ENCODE data around the gene TOR4A. TPM values are rescaled to one million over a fixed set of nuclear protein-coding genes. Genes with fewer than 3 reads are reported as not detected.
A peak's percentile ranks its signal among the peaks of the same experiment; 100 is the strongest.

Gene TOR4A
- 1.2 and 1.9 TPM in 2 replicates for total RNA-seq
- long read RNA-seq, partial matches to known transcripts: 0 of 1 reads
- long read RNA-seq, other reads (novel, unspliced or antisense): 1 of 1 reads

DNA sequence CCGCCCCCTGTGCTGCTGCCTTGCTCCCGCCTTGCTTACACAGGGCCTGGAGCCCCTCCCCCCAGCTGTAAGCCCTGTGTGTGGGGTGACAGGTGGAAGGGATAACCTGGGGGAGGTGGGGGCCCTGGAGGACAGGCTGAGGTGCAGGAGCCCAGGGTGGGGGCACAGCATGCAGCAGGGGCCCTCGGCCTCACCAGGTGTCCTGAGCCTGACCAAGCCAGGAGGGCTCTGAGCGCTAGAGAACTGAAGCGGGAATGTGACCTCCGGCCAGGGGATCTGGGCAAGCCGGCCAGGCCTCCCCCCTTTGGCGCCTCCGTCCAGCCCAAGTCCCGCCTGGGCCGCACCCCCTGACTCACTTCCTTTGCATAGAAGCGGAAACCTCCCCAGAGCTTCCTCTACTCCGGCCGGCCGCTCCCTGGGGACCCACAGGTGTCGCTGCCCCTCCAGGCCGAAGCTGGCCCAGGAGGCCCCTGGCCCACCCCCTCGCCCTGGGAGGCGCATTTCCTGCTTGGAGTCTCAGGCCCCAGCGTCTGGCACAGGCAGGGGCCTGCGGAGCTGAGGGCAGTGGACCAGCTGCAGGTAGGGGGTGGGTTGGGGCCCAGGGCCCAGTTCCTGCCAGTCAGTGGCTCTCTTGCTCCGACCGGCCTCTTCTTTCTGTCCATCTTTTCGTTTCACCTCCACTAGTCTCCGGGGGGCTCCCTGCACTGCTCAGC is at the start of gene TOR4A:
Gene TOR4A (plus strand): TSS at position 398 of the 713 bp plus-strand sequence. CDS start 964 bp downstream, outside the sequence.
- peaks cover 26% of the 10 kb centered on the region for H3K4me1 Mint-ChIP-seq (ENCODE audit: unreplicated experiment)
- peak within 1 kb of the TSS; percentile 53 for H3K4me3 Mint-ChIP-seq (ENCODE audit: unreplicated experiment)
- DNase-seq (ENCODE audit: extremely low spot score, unreplicated experiment): no peak
- no peaks in the 10 kb centered on the region for H3K27me3 Mint-ChIP-seq (ENCODE audit: unreplicated experiment)
- peak within 1 kb of the TSS; percentile 92 for H3K27ac Mint-ChIP-seq (ENCODE audit: unreplicated experiment)
- TF ChIP-seq, protein P1, sequence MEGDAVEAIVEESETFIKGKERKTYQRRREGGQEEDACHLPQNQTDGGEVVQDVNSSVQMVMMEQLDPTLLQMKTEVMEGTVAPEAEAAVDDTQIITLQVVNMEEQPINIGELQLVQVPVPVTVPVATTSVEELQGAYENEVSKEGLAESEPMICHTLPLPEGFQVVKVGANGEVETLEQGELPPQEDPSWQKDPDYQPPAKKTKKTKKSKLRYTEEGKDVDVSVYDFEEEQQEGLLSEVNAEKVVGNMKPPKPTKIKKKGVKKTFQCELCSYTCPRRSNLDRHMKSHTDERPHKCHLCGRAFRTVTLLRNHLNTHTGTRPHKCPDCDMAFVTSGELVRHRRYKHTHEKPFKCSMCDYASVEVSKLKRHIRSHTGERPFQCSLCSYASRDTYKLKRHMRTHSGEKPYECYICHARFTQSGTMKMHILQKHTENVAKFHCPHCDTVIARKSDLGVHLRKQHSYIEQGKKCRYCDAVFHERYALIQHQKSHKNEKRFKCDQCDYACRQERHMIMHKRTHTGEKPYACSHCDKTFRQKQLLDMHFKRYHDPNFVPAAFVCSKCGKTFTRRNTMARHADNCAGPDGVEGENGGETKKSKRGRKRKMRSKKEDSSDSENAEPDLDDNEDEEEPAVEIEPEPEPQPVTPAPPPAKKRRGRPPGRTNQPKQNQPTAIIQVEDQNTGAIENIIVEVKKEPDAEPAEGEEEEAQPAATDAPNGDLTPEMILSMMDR (IDR thresholded peaks at IDR 0.05): no peak
- H3K9me3 Mint-ChIP-seq (ENCODE audit: unreplicated experiment): no peaks in the 10 kb centered on the region
- peaks cover 3% of the 10 kb centered on the region for H3K36me3 Mint-ChIP-seq (ENCODE audit: unreplicated experiment)

DNA sequence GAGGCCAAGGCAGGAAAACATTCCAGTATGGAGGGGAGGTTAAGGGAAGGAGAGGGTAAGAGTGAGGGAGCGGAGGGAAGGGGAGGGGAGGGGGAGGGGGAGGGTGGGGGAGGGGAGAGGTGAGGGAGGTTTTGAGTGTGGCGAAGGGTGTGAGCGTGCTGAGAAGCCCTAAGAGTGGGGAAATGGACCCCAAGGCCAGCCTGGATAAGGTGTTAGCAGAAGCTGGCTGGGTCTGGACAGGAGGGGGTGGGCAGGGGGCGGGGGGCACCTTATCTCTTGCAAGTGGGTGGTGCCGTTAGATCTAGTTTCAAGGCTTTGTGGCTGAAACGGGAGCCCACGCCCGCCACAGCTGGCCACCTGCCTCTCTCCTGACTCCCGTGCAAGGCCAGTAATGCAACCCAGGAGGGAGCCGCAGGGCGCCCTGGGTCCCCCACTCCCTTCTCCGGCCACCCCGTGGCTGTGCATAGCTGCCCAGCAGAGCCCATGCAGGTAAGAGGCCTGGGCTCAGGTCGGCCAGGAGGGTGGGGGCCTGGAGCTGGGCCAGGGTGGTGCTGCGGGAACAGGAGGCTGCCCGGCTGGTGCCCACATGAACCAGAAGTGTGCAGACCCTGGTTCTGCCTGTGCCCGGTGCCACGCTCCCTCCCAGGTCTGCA is 49.5 kb upstream of the TOR4A start:
- DNase-seq (ENCODE audit: extremely low spot score, unreplicated experiment): no peak
- Mint-ChIP-seq H3K27ac (ENCODE audit: unreplicated experiment) (peak overlapping the region; percentile 25), H3K27me3 (ENCODE audit: unreplicated experiment) (no peaks in the 10 kb centered on the region), H3K4me1 (ENCODE audit: unreplicated experiment) (peaks cover 8% of the 10 kb centered on the region), H3K9me3 (ENCODE audit: unreplicated experiment) (no peaks in the 10 kb centered on the region), H3K4me3 (ENCODE audit: unreplicated experiment) (no peak overlapping the region), H3K36me3 (ENCODE audit: unreplicated experiment) (no peaks in the 10 kb centered on the region)
- TF ChIP-seq, protein P1 (IDR thresholded peaks at IDR 0.05): no peak

DNA sequence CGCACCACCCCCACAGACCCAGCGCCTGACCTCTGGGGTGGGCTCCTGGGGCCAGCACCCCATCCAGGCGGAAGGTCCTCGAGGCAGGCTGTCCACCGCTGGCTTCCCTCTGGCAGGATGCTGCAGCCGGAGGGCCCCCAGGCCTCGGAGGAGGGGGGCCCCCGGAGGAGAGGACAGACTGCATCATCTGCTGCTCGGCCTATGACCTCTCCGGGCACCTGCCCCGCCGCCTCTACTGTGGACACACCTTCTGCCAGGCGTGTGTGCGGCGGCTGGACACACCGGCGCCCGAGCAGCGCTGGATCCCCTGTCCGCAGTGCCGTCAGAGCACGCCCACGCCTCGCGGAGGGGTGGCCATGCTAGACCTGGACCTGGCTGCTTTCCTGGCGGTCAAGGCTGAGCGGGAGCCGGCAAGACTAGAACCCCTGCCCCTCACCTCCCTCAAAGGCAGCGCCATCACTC is 49.0 kb upstream of the TOR4A start:
- TF ChIP-seq, protein P1 (IDR thresholded peaks at IDR 0.05): no peak
- DNase-seq (ENCODE audit: extremely low spot score, unreplicated experiment): no peak

DNA sequence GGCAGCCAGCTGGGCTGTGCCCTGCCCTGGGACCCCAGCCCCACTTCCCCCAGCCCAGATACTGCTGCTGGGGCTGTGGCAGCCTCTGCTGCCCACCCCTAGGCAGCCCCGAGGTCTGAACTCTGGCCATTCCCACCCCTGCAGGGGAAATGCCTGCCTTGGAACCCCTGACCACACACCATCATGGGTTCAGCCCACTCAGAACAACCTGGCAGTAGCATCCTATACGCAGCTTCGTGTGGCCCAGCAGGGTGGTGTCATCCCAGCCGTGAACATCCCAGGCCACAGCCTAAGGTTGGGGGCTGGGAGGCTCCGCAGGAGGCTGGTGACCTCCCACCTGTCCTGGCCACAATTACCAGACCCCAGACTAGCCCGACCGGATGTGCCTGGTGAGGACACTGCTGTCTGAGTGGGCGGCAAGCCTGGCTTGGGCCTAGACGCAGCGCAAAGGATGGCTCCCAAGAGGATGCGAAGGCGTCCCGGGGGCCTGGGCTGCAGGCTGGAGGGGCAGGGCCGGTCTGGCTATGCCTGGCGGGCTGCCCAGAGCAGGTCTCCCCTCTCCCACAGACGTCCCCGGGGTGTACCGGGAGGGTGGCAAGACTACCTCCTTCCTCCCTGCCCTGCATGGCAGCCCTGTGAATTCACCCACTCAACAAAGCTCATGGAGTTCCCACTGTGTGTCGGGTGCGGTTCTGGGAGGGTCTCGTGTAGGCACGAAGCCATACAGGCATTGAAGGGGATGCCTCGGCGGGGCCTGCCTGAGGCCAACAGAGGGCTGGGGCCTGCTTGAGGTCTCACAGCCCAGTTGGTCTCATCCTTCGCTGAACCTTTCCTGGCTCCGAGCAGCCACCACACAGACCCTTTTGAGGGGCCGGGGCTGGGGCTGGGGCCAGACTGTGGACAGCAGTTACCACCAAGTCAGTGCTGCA is 48.3 kb upstream of the TOR4A start:
- no peaks in the 10 kb centered on the region for H3K9me3 Mint-ChIP-seq (ENCODE audit: unreplicated experiment)
- H3K36me3 Mint-ChIP-seq (ENCODE audit: unreplicated experiment): no peaks in the 10 kb centered on the region
- H3K27ac Mint-ChIP-seq (ENCODE audit: unreplicated experiment): no peak overlapping the region
- H3K27me3 Mint-ChIP-seq (ENCODE audit: unreplicated experiment): no peaks in the 10 kb centered on the region
- TF ChIP-seq, protein P1 (IDR thresholded peaks at IDR 0.05): no peak
- DNase-seq (ENCODE audit: extremely low spot score, unreplicated experiment): no peak
- H3K4me3 Mint-ChIP-seq (ENCODE audit: unreplicated experiment): no peak overlapping the region
- peaks cover 4% of the 10 kb centered on the region for H3K4me1 Mint-ChIP-seq (ENCODE audit: unreplicated experiment)

More for the DNA sequence above, 49.0 kb upstream of the TOR4A start:
- Mint-ChIP-seq H3K4me1 (ENCODE audit: unreplicated experiment) (peaks cover 6% of the 10 kb centered on the region), H3K4me3 (ENCODE audit: unreplicated experiment) (no peak overlapping the region), H3K9me3 (ENCODE audit: unreplicated experiment) (no peaks in the 10 kb centered on the region), H3K36me3 (ENCODE audit: unreplicated experiment) (no peaks in the 10 kb centered on the region), H3K27ac (ENCODE audit: unreplicated experiment) (no peak overlapping the region), H3K27me3 (ENCODE audit: unreplicated experiment) (no peaks in the 10 kb centered on the region)

Measured in osteocyte (in vitro differentiated cells).